Measurements from ENCODE around the gene FBLN5.

- no peak for TF ChIP-seq HDGF (IDR thresholded peaks at IDR 0.05; ENCODE audit: borderline replicate concordance)
- TF ChIP-seq BHLHE40 (IDR thresholded peaks at IDR 0.05; ENCODE audit: borderline replicate concordance): no peak
- no peak for TF ChIP-seq FOXM1 (IDR thresholded peaks at IDR 0.05; ENCODE audit: borderline replicate concordance)
- no peak for TF ChIP-seq FOXK2 (IDR thresholded peaks at IDR 0.05)
These were observed 9.1 kb upstream of the FBLN5 start for GRCh38 chr14:91956616-91957015.
